DND-41 (cell line): Measurements from ENCODE around the gene CLEC2D.
"Not testable (repeated sequence)": the region's sequence is repeated elsewhere in the genome, so short reads cannot be mapped to it uniquely, and the experiment has no call there.

Experiments used
- ATAC-seq: fragments of 200-7000 bp; cut with Tn5 transposase; 3 replicates; pipeline ENCODE4 v1.9.1; 2021; ENCODE audit warnings: low read depth; ENCODE audit not compliant: insufficient read depth
- DNase-seq: peaks from one replicate; pipeline ENCODE4 v3.0.0-alpha.2; 2020
- H2AFZ ChIP-seq: 2 replicates; pipeline ENCODE4 v1.6.0; 2012; ENCODE audit warnings: low read depth, low read length
- H3K27ac ChIP-seq: 2 replicates; pipeline ENCODE4 v1.5.1; 2012; ENCODE audit warnings: low read length, inconsistent platforms
- H3K27me3 ChIP-seq: fragments of 200-600 bp; sonication (generic); 2 replicates; pipeline ENCODE4 v1.6.0; 2012; ENCODE audit warnings: low read length, mild to moderate bottlenecking, inconsistent platforms; ENCODE audit not compliant: insufficient read depth, poor library complexity
- H3K36me3 ChIP-seq: 2 replicates; pipeline ENCODE4 v1.5.1; 2012; ENCODE audit warnings: low read length, inconsistent platforms; ENCODE audit not compliant: insufficient read depth
- H3K4me1 ChIP-seq: 2 replicates; pipeline ENCODE4 v1.5.1; 2012; ENCODE audit warnings: mild to moderate bottlenecking, low read length; ENCODE audit not compliant: insufficient read depth
- H3K4me2 ChIP-seq: 2 replicates; pipeline ENCODE4 v1.6.0; 2012; ENCODE audit warnings: mild to moderate bottlenecking, moderate library complexity, low read length, inconsistent platforms; ENCODE audit not compliant: insufficient read depth
- H3K4me3 ChIP-seq, 2 experiments: fragments of 200-600 bp in 1 of 2; shearing (Covaris generic) in 1 of 2; 2 replicates each; pipeline ENCODE4 v1.5.1; 2012 to 2016; ENCODE audit warnings: inconsistent platforms in 2 of 2, low read length in 2 of 2, mild to moderate bottlenecking in 2 of 2, low read depth in 1 of 2, moderate library complexity in 1 of 2
- H3K79me2 ChIP-seq: 2 replicates; pipeline ENCODE4 v1.6.0; 2012; ENCODE audit warnings: low read length, inconsistent platforms; ENCODE audit not compliant: insufficient read depth
- H3K9ac ChIP-seq: 2 replicates; pipeline ENCODE4 v1.6.0; 2012; ENCODE audit warnings: low read depth, mild to moderate bottlenecking, inconsistent platforms, low read length, moderate library complexity
- H3K9me3 ChIP-seq: 2 replicates; pipeline ENCODE4 v1.5.1; 2012; ENCODE audit warnings: low read length, moderate library complexity, mild to moderate bottlenecking, inconsistent platforms; ENCODE audit not compliant: insufficient read depth, severe bottlenecking
- H4K20me1 ChIP-seq: 2 replicates; pipeline ENCODE4 v1.6.0; 2012; ENCODE audit warnings: low read length; ENCODE audit not compliant: insufficient read depth
- EZH2 ChIP-seq: IDR thresholded peaks from 3 replicates; pipeline ENCODE4 v1.6.1; 2012; ENCODE audit warnings: borderline replicate concordance, low read depth, mild to moderate bottlenecking, moderate library complexity, low read length, inconsistent platforms; ENCODE audit not compliant: severe bottlenecking
- TF ChIP-seq, protein P1 (sequence below): IDR thresholded peaks from 2 replicates; pipeline ENCODE4 v1.5.1; 2012; ENCODE audit warnings: borderline replicate concordance, low read length, moderate library complexity, mild to moderate bottlenecking; ENCODE audit not compliant: poor library complexity, severe bottlenecking; ENCODE audit errors: extremely low read depth

CLEC2D gene

DNA sequence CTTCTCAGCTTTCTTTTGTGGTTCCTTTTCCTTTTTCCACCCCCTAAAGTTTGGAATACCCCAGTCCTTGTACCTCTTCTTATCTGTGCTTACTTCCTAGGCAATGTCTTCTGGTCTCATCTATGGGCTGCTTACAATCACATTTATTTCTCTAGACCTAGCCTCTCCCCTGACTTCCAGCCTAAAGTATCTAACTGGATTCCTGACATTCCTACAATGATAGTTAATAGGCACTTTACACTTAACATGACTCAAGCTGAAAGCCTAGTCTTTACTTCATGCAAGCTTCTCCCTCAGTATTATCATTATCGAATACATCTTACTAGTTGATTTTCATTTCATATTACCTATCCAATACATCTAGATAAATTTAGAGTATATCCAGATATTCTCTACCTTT, 42.2 kb downstream of the CLEC2D start:
- Histone ChIP-seq H4K20me1 (no peaks in the 10 kb centered on the region), H3K4me2 (no peak overlapping the region), H2AFZ (no peak overlapping the region), H3K27me3 (no peaks in the 10 kb centered on the region), H3K27ac (no peak overlapping the region), H3K9me3 (no peaks in the 10 kb centered on the region), H3K4me3 (no peak overlapping the region), H3K36me3 (no peaks in the 10 kb centered on the region), H3K9ac (no peak overlapping the region), H3K79me2 (no peaks in the 10 kb centered on the region), H3K4me1 (peaks cover 14% of the 10 kb centered on the region)
- TF ChIP-seq EZH2: no peak
- TF ChIP-seq, protein P1, sequence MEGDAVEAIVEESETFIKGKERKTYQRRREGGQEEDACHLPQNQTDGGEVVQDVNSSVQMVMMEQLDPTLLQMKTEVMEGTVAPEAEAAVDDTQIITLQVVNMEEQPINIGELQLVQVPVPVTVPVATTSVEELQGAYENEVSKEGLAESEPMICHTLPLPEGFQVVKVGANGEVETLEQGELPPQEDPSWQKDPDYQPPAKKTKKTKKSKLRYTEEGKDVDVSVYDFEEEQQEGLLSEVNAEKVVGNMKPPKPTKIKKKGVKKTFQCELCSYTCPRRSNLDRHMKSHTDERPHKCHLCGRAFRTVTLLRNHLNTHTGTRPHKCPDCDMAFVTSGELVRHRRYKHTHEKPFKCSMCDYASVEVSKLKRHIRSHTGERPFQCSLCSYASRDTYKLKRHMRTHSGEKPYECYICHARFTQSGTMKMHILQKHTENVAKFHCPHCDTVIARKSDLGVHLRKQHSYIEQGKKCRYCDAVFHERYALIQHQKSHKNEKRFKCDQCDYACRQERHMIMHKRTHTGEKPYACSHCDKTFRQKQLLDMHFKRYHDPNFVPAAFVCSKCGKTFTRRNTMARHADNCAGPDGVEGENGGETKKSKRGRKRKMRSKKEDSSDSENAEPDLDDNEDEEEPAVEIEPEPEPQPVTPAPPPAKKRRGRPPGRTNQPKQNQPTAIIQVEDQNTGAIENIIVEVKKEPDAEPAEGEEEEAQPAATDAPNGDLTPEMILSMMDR: no peak
- DNase-seq (no peak), ATAC-seq (no peak)

DNA sequence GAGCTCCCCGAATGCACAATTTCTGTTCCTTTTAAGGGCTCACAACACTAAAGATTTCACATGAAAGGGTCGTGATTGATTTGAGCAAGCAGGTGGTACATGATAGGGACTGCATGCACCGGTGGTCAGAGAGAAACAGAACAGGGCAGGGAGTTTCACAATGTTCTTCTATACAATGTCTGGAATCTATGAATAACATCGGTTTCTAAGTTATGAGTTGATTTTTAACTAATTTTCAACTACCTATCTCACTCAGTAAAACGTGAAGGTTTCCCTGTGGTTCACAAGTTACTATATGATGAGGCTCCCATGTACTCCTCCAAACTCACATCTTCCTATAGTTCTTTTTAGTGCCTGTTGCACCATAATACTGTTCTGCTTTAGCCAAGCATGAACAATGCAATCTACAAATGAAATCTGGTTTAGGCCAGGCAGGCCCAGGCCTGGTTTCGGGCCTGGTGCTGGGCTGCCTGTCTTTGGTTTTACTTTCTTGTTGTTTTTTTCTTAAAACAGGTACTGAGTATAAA, 43.6 kb downstream of the CLEC2D start:
- not testable (repeated sequence) for H3K27ac ChIP-seq, H3K4me2 ChIP-seq, DNase-seq, H3K4me1 ChIP-seq, H3K27me3 ChIP-seq, H4K20me1 ChIP-seq, H2AFZ ChIP-seq, H3K4me3 ChIP-seq, H3K9ac ChIP-seq, H3K9me3 ChIP-seq, ATAC-seq, H3K79me2 ChIP-seq, H3K36me3 ChIP-seq

DNA sequence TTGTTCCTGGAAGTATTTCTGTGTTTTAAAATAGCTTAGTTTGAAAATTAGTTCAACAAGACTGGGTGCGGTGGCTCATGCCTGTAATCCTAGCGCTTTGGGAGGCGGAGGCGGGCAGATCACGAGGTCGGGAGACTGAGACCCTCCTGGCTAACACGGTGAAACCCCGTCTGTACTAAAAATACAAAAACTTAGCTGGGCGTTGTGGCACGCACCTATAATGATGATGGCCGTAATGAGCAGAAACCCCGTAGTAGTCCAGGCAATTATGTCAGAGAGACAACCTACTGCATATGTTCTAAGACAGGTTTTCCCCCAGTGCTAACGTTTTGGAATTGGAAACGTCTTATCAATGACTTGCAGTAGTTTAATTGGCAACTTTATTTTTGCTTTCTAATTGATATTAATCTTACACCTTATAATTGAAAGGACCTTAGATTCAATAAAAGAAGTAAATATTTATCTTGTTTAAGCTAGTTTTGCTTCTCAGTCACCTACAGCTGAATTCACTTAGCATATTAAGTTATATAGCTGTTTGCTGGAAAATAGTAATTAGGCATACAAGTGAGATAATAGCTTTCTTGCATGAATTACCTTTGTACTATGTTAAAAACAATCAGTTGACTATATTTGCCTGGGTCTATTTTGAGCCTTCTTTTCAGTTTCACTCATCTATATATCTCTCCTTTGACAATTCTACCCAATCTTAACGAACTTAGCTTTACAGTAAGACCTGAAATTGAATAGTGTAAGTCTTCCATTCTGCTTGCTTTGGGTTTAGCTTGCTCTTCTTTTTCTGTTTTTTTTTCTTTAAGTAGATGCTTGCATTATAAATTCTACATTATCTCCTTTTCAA, 47.8 kb downstream of the CLEC2D start:
- Histone ChIP-seq H4K20me1 (no peaks in the 10 kb centered on the region), H3K79me2 (no peaks in the 10 kb centered on the region), H3K4me1 (no peaks in the 10 kb centered on the region), H3K36me3 (no peaks in the 10 kb centered on the region), H3K27ac (no peak overlapping the region), H3K4me3 (no peak overlapping the region), H3K9me3 (no peaks in the 10 kb centered on the region), H3K9ac (no peak overlapping the region), H3K4me2 (no peak overlapping the region), H3K27me3 (no peaks in the 10 kb centered on the region), H2AFZ (no peak overlapping the region)
- no peak for ATAC-seq
- DNase-seq: no peak
- TF ChIP-seq, protein P1: no peak
- no peak for TF ChIP-seq EZH2

DNA sequence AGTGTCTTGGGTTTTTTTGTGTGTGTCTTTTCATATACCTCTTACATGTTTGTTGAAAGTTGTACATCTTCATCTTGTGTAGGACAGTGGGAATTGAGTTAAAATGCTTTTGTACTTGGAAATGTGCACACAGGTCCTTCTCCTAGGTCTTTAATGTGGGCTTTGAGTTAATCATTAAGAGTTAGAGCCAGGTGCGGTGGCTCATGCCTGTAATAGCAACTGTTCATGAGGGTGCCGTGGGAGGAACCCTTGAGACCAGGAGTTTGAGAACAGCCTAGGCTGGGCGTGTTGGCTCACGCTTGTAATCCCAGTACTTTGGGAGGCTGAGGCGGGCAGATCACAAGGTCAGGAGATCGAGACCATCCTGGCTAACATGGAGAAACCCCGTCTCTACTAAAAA, 49.5 kb downstream of the CLEC2D start:
- H3K4me1 ChIP-seq: no peaks in the 10 kb centered on the region
- H3K4me3 ChIP-seq: no peak overlapping the region
- no peaks in the 10 kb centered on the region for H3K9me3 ChIP-seq
- H3K79me2 ChIP-seq: no peaks in the 10 kb centered on the region
- DNase-seq: no peak
- H3K27me3 ChIP-seq: no peaks in the 10 kb centered on the region
- ATAC-seq: no peak
- H2AFZ ChIP-seq: no peak overlapping the region
- no peaks in the 10 kb centered on the region for H4K20me1 ChIP-seq
- no peak for TF ChIP-seq EZH2
- TF ChIP-seq, protein P1: no peak
- no peak overlapping the region for H3K9ac ChIP-seq
- H3K36me3 ChIP-seq: no peaks in the 10 kb centered on the region
- no peak overlapping the region for H3K27ac ChIP-seq
- no peak overlapping the region for H3K4me2 ChIP-seq
